Measurements from ENCODE around the gene ITGB2.

ITGB2 gene

GRCh38 chr21:44909719-44910118 is 11.0 kb downstream of the ITGB2 start:
- DNase-seq: no peak

- no peak for DNase-seq
Observed at GRCh38 chr21:44908908-44909307, 11.8 kb downstream of the ITGB2 start.

- DNase-seq: no peak
Observed at GRCh38 chr21:44907966-44908895, 12.5 kb downstream of the ITGB2 start.

- DNase-seq: no peak
Observed at GRCh38 chr21:44907225-44907965, 13.3 kb downstream of the ITGB2 start.

GRCh38 chr21:44905728-44906090 is 15.0 kb downstream of the ITGB2 start:
- no peak for DNase-seq

- no peak for DNase-seq
Observed at GRCh38 chr21:44905016-44905727, 15.5 kb downstream of the ITGB2 start.

GRCh38 chr21:44904141-44904923 is 16.4 kb downstream of the ITGB2 start:
- DNase-seq: no peak

- DNase-seq: no peak
Observed at GRCh38 chr21:44903689-44904088, 17.0 kb downstream of the ITGB2 start.

GRCh38 chr21:44903050-44903685 is 17.5 kb downstream of the ITGB2 start:
- DNase-seq: no peak

- no peak for DNase-seq
Observed at GRCh38 chr21:44902268-44903049, 18.2 kb downstream of the ITGB2 start.

- DNase-seq: no peak
Observed at GRCh38 chr21:44901391-44902074, 19.2 kb downstream of the ITGB2 start.

- no peak for DNase-seq
Observed at GRCh38 chr21:44900559-44901251, 20.0 kb downstream of the ITGB2 start.

GRCh38 chr21:44899768-44900558 is 20.7 kb downstream of the ITGB2 start:
- no peak for DNase-seq

GRCh38 chr21:44898851-44899767 is 21.6 kb downstream of the ITGB2 start:
- DNase-seq: no peak

GRCh38 chr21:44898011-44898488 is 22.6 kb downstream of the ITGB2 start:
- DNase-seq: no peak

- no peak for DNase-seq
Observed at GRCh38 chr21:44897326-44898010, 23.2 kb downstream of the ITGB2 start.

Data from activated T-cell treated with anti-CD3 and anti-CD28 coated beads, Interleukin-2, amount 50 U/mL, for 1 hour (primary cell).